Retinal pigment epithelial cell (primary cell): ENCODE measurements around the gene ECI2.

Experiments
- DNase-seq: peaks from one replicate; pipeline ENCODE4 v3.0.0-alpha.2; 2010; ENCODE audit warnings: low read depth
- H3K4me3 ChIP-seq: 2 replicates; pipeline ENCODE4 v1.5.1; 2011; ENCODE audit warnings: mild to moderate bottlenecking, low read length, control low read depth, moderate library complexity
- TF ChIP-seq, protein P1 (sequence below): conservative IDR thresholded peaks from 2 replicates; pipeline ENCODE4 v1.5.1; 2011; ENCODE audit warnings: low read depth, low read length, control low read depth, inconsistent platforms

Gene ECI2

GRCh38 chr6:4163408-4164116, 28.2 kb upstream of the ECI2 start:
- no peak overlapping the region for H3K4me3 ChIP-seq
- TF ChIP-seq, protein P1, sequence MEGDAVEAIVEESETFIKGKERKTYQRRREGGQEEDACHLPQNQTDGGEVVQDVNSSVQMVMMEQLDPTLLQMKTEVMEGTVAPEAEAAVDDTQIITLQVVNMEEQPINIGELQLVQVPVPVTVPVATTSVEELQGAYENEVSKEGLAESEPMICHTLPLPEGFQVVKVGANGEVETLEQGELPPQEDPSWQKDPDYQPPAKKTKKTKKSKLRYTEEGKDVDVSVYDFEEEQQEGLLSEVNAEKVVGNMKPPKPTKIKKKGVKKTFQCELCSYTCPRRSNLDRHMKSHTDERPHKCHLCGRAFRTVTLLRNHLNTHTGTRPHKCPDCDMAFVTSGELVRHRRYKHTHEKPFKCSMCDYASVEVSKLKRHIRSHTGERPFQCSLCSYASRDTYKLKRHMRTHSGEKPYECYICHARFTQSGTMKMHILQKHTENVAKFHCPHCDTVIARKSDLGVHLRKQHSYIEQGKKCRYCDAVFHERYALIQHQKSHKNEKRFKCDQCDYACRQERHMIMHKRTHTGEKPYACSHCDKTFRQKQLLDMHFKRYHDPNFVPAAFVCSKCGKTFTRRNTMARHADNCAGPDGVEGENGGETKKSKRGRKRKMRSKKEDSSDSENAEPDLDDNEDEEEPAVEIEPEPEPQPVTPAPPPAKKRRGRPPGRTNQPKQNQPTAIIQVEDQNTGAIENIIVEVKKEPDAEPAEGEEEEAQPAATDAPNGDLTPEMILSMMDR = no peak
- DNase-seq = no peak

GRCh38 chr6:4162370-4162769, 27.0 kb upstream of the ECI2 start:
- no peak overlapping the region for H3K4me3 ChIP-seq
- TF ChIP-seq, protein P1 = peak; percentile 15
- DNase-seq = no peak

GRCh38 chr6:4159491-4159890, 24.1 kb upstream of the ECI2 start:
- TF ChIP-seq, protein P1 = no peak
- no peak overlapping the region for H3K4me3 ChIP-seq
- no peak for DNase-seq

GRCh38 chr6:4157506-4157905, 22.1 kb upstream of the ECI2 start:
- DNase-seq = no peak
- H3K4me3 ChIP-seq = no peak overlapping the region
- TF ChIP-seq, protein P1 = no peak

- no peak overlapping the region for H3K4me3 ChIP-seq
- TF ChIP-seq, protein P1 = peak; percentile 87
- no peak for DNase-seq
Observed at GRCh38 chr6:4155848-4156466, 20.6 kb upstream of the ECI2 start.

GRCh38 chr6:4153514-4153985, 18.2 kb upstream of the ECI2 start:
- no peak for DNase-seq
- no peak overlapping the region for H3K4me3 ChIP-seq
- TF ChIP-seq, protein P1 = no peak

DNA sequence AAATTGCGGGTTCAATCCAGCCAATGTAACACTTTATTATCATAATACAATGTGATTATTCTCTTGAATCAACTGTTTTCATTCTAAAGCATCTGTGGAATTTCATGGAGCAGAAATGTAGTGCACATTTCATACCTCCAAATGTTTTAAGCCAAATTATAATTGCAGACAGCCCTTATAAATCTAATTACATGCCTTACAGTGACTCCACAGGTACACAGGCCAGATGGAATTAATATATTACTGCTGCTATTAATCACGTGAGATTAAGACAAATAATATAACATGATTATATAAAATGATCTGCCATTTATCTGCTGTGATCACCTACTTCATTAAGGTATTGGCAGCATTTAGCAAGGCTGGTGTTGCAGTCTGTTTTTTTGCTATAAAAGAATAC, 9.7 kb upstream of the ECI2 start:
- TF ChIP-seq, protein P1 = no peak
- DNase-seq = no peak
- no peak overlapping the region for H3K4me3 ChIP-seq
